Keratinocyte (primary cell): ENCODE measurements around the gene ABCB9.

ENCODE experiments used
- EZH2 ChIP-seq: IDR thresholded peaks from one replicate; pipeline ENCODE4 v1.6.1; 2012; ENCODE audit warnings: inconsistent platforms, mild to moderate bottlenecking, low read length, moderate library complexity
- TF ChIP-seq, protein P1 (sequence below), 3 experiments: IDR thresholded peaks in 1 of 3; conservative IDR thresholded peaks in 1 of 3; optimal IDR thresholded peaks in 1 of 3; 2 replicates in 2 of 3; 3 replicates in 1 of 3; pipeline versions ENCODE3 to v1.5.1; 2011; ENCODE audit warnings: low read length in 3 of 3, mild to moderate bottlenecking in 3 of 3, moderate library complexity in 2 of 3, control low read depth in 1 of 3, inconsistent platforms in 1 of 3; ENCODE audit not compliant: insufficient read depth in 2 of 3; ENCODE audit errors: extremely low read depth in 1 of 3

- TF ChIP-seq, protein P1, sequence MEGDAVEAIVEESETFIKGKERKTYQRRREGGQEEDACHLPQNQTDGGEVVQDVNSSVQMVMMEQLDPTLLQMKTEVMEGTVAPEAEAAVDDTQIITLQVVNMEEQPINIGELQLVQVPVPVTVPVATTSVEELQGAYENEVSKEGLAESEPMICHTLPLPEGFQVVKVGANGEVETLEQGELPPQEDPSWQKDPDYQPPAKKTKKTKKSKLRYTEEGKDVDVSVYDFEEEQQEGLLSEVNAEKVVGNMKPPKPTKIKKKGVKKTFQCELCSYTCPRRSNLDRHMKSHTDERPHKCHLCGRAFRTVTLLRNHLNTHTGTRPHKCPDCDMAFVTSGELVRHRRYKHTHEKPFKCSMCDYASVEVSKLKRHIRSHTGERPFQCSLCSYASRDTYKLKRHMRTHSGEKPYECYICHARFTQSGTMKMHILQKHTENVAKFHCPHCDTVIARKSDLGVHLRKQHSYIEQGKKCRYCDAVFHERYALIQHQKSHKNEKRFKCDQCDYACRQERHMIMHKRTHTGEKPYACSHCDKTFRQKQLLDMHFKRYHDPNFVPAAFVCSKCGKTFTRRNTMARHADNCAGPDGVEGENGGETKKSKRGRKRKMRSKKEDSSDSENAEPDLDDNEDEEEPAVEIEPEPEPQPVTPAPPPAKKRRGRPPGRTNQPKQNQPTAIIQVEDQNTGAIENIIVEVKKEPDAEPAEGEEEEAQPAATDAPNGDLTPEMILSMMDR (optimal IDR thresholded peaks at IDR 0.05 in 1 of 3, IDR thresholded peaks at IDR 0.05 in 1 of 3, conservative IDR thresholded peaks at IDR 0.05 in 1 of 3; ENCODE audit: extremely low read depth in 1 of 3, insufficient read depth in 2 of 3, low read length in 3 of 3), result no peak
- TF ChIP-seq EZH2, result no peak
These were observed 79.1 kb downstream of the ABCB9 start for GRCh38 chr12:122886851-122887818.
